NCI-H1105 (cell line): ENCODE data around the gene ALDH3B2.
A peak's percentile ranks its signal among the peaks of the same experiment; 100 is the strongest.
"Not testable (repeated sequence)": the region's sequence is repeated elsewhere in the genome, so short reads cannot be mapped to it uniquely, and the experiment has no call there.

Experiments
- DNase-seq: peaks from one replicate; lab custom pipeline; 2025; lab: John Stamatoyannopoulos, UW

The ALDH3B2 gene

GRCh38 chr11:67642173-67643120 lies 32.0 kb downstream of the ALDH3B2 start:
- DNase-seq = no peak

- no peak for DNase-seq
Observed at GRCh38 chr11:67641338-67642172, 32.9 kb downstream of the ALDH3B2 start.

- no peak for DNase-seq
Observed at GRCh38 chr11:67640758-67641337, 33.6 kb downstream of the ALDH3B2 start.

DNA sequence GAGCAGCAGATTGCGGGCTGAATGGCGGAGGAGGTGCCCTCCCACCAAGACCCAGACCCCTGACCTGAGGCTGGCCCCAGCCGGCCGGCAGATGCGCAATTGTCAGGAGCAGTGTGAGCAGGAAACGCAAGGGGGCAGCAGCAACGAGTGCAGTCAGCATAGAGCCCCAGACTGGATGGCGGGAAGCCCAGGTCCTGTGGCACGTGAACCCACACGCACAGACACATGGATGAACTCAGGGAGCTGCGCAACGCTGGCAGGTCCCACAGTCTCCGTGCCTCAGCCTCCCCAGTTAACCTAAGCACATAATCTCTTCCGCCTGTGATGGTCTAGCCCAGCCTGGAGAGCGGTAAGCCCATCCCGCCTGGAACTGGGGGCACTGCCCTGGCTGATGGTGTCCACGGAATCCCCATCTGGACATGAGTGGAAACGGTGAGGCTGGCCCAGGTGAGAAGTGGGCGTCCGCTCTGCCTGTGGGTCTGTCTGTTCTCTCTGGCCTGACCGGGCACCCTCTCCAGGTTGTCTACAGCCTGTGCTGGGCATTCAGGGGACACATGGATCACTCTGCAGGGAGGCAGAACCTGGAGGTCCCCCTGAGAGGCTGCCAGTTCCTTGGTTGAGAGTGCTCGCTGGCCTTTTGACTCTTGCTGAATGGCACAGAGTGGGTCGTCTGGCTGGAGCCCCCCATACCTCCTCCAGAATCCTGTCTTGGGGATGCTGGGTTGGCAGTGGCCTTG lies 34.2 kb downstream of the ALDH3B2 start:
- DNase-seq = no peak

DNA sequence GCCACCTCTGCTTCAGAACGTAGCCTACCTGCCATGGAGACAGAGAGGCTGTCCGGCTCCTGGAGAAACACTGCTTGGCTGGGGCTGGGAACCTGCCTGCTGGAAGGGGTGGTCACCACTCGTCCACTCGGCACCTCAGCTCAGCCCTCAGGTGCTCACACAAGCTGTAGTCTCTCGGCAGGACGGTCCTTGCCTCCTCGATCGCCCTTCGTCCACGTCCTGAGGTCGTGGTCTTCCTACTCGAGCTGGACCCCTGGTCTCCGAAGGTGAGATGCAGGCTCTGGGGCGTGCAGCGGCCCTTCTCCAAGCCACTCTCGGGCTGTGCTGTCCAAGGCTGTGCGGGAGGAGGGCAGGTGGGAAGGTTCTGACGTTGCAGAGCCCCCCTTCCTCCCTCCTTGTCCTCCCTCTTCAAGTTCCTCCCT lies 35.0 kb downstream of the ALDH3B2 start, which contains the start of gene TBX10:
Gene TBX10 (minus strand): TSS at position 326 of the 422 bp plus-strand sequence. CDS start 291 bp downstream, at position 35.
- no peak for DNase-seq

GRCh38 chr11:67638535-67639437 lies 35.6 kb downstream of the ALDH3B2 start:
- no peak for DNase-seq

DNA sequence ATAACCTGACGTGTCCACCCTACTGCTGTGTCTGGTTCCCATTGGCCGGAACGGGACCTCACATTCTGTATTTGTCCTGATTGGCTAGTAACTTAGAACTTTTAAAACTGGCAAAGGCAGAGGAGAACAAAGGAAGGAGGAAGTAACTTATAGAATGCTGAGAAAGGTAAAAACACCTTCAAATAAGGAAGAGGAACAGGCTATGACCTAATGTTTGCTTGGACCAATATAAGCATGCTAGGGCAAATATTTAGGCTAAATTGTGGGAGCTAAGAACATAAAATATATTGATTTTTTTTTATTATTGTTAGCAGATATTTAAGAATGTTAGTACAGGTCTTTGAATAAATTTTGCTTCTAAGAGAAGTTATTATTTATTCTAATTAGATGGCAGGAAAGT lies 37.0 kb downstream of the ALDH3B2 start:
- not testable (repeated sequence) for DNase-seq

DNA sequence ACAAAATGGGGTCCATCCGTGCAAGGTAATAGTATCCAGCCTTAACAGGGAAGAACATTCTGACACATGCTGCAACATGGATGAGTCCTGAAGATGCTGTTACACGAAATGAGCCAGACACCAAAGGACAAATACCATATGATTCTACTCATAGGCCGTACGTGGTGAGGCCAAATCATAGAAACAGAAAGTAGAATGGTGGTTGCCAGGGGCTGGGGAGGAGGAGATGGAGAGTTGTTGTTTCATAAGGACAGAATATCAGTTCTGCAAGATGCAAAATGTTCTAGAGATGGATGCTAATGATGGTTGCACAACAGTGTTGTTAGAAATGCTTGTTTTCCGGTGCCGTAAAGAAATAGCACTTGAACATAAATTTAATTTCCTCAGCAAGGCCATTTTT lies 37.5 kb downstream of the ALDH3B2 start:
- no peak for DNase-seq

DNA sequence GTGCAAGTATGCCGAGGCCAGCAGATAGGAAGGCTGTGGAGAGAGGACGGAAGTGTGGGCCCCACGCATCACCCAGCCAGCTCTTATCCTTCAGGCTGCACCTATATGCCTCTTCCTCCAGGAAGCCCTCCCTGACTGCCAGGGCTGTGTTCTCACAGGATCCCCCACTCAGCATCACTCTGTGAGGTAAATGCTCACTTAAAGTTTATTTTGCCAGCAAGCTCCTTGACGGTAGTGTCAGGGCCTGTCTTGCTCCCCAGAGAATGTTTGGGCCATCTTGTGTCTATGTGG lies 39.2 kb downstream of the ALDH3B2 start:
- no peak for DNase-seq

DNA sequence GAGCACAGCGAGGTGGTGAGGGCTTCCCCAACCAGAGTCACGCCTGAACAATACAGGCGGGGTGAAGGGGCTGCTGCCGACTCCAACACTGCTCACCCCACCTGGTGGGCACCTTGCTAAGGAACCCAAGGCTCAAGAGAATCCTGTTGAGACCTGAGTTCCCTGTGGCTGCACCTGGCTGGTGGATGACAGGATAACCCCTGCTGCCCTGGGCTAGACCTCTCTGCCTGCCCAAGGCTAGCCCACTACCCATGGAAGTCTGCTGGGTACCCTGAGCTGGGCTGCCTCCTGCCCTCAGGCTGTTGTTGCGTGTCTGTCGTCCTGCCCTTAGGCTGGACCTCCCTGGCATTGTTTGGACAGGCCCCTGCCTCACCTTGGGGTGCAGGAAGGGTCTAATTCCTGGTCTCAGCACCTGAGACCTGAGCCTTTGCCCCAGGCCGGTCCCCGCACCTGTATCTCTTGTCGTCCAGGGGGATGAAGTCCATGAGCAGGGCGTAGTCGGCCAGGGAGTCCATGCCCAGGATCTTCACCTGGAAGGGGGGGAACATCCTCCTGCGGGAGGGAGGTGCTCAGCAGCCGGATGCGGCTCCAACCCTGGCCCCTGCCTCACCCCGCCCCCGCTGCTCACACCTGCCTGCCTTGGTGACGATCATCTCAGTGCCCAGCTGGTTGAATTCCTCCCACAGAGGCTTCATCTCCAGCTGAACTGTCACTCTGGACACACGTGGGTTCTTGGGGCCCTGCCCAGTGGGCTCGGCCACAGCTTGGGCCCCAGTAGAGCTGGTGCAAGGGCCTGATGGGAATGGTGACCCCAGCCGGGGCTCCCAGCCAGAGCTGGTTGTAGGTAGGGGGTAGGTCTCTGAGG lies 39.8 kb downstream of the ALDH3B2 start:
- DNase-seq = no peak

- no peak for DNase-seq
Observed at GRCh38 chr11:67633758-67634365, 40.6 kb downstream of the ALDH3B2 start.

DNA sequence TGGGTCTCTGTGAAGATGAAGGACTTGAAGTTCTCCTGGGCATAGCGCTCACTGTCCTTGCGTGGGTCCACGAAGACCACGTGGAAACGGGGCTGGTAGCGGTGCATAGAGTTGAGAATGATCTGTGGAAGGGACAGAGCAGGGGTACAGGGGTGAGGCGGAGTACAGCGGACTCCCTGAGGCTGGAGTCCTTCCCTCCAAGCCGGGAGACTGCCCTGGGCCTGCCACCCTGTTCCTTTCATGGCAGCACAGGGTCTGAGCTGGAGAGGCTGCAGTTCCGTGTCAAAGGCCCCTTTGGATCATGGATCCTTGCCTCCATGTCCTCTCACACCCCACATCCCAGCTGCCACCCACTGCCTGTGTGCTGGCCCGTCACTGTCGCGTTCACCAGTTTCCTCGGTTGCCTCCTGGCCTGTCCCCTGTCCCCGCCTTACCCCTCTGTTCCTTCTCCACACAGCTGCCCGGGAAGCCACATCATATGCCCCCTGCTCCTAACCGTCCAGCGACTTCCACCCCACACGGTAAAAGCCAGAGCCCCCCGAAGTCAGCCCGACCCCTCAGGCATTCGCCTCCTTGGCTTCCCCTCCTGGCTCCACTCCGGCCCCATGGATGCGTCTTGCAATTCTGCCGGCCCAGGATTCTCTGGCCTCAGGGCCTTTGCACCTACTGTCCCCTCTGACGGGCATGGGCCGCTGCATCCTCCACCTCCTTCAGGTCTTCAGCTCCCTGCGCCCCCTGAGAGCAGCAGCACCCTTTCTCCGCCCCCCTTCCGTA lies 41.3 kb downstream of the ALDH3B2 start:
- no peak for DNase-seq

DNA sequence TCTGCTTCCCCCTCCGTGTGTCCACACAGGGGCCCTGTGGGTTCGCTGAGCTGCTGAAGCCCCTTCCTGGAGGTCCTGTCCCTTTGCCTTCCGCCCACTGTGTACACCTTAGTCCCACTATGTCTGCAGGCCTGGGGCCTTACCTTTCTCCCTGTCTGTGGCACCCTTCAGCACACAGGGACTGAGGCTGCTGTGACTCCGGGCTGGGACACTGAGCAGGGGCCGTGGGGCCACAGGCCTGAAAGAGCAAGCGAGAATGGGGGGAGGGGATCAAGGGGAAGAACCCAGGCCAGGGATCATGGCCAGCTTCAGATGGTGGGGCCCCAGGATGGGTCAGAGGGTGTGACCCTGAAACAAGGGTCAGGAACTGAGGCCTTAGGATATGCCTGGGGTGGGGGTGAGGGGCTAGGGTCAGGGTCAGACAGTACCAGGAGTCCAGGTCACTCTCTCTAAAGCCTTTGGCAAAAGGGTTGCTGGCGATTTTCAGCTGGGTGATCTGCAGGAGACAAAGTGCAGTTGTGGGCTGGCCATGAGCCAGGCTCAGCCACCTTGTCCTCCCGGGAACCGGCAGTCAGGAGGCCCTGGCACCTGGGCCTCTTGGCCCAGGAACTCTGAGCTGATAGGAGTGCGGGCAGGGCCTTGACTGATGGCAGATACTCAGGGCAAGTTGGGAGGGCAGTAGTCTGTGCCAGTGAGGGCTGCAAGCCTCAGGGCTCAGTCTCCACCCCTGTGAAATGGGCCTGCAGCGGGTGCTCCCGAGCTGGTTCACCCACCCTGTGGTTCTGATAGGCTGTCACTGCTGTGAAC lies 42.0 kb downstream of the ALDH3B2 start:
- no peak for DNase-seq

DNA sequence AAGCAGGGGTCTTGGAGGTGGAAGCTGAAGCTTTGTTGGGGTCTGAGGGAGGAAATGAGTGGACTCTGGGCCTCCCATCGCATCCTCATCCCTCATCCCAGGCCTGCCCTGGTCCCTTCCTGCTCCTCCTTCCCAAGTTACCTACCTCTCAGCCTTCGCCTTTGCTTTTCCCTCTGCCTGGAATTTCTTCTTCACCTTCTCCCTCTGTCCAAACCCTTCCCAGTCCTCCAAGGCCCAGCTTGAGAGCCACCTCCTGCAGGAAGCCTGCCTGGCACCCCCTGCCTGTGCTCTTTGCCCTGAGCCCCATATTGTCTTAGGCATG lies 42.6 kb downstream of the ALDH3B2 start:
- DNase-seq = no peak

- no peak for DNase-seq
Observed at GRCh38 chr11:67631411-67631810, 43.0 kb downstream of the ALDH3B2 start.

GRCh38 chr11:67630943-67631331 lies 43.5 kb downstream of the ALDH3B2 start:
- no peak for DNase-seq

GRCh38 chr11:67630228-67630942 lies 44.0 kb downstream of the ALDH3B2 start:
- DNase-seq = peak; percentile 97
